T-cell (primary cell): ENCODE measurements around the gene MOB3C. TPM values are rescaled to one million over a fixed set of nuclear protein-coding genes. Genes with fewer than 3 reads are reported as not detected.

ENCODE experiments used
- ATAC-seq, 4 experiments: fragments of 200-7000 bp in 3 of 4; fragments of 150-1000 bp in 1 of 4; cut with Tn5 transposase; replicated peaks in 1 of 4; 1 replicate in 3 of 4; 2 replicates in 1 of 4; pipeline ENCODE4 v1.10.0; 2021; ENCODE audit warnings: moderate library complexity in 3 of 4, mild to moderate bottlenecking in 2 of 4, moderate number of reproducible peaks in 1 of 4
- CTCF ChIA-PET, 2 donors: fragments of 300-600 bp; sonication (Branson Sonifier 250); formaldehyde crosslinking; loops; one replicate each; lab custom pipeline; 2022; ENCODE audit warnings: antibody characterized with exemption in 2 of 2; lab: Charles Lee
- POLR2A ChIA-PET, 2 donors: fragments of 300-600 bp; sonication (Branson Sonifier 250); formaldehyde crosslinking; loops; one replicate each; lab custom pipeline; 2022; ENCODE audit warnings: antibody characterized with exemption in 2 of 2; lab: Charles Lee
- DNase-seq, 35 experiments: peaks; one replicate each; pipeline versions ENCODE4 v3.0.0 to v3.0.0-alpha.2; 2013 to 2023
- H3K27ac ChIP-seq: one replicate; pipeline ENCODE4 v1.5.1; 2013; ENCODE audit warnings: low read length
- H3K27me3 ChIP-seq, 2 experiments: replicated peaks in 1 of 2; 1 replicate in 1 of 2; 2 replicates in 1 of 2; pipeline versions ENCODE4 v1.6.1 to v1.7.0; 2013; ENCODE audit warnings: low read length in 1 of 2, mixed read lengths in 1 of 2; ENCODE audit not compliant: control insufficient read depth in 2 of 2, insufficient read depth in 2 of 2; ENCODE audit errors: extremely low read depth in 1 of 2
- H3K36me3 ChIP-seq, 2 donors: 1 replicate in 1 of 2; 2 replicates in 1 of 2; pipeline versions ENCODE4 v1.6.1 to v1.7.0; 2013; ENCODE audit warnings: low read length in 1 of 2; ENCODE audit not compliant: control insufficient read depth in 2 of 2, insufficient read depth in 1 of 2; ENCODE audit errors: extremely low read depth in 1 of 2
- H3K4me1 ChIP-seq, 2 experiments: 1 replicate in 1 of 2; 2 replicates in 1 of 2; pipeline versions ENCODE4 v1.6.1 to v1.7.0; 2013; ENCODE audit warnings: low read length in 2 of 2, mixed read lengths in 1 of 2; ENCODE audit not compliant: insufficient read depth in 2 of 2, control insufficient read depth in 1 of 2; ENCODE audit errors: extremely low read depth in 1 of 2
- H3K4me3 ChIP-seq, 2 donors: 1 replicate in 1 of 2; 2 replicates in 1 of 2; pipeline versions ENCODE4 v1.5.1 to v1.7.0; 2013; ENCODE audit warnings: mild to moderate bottlenecking in 2 of 2, low read length in 1 of 2, moderate library complexity in 1 of 2; ENCODE audit not compliant: control insufficient read depth in 1 of 2; ENCODE audit errors: extremely low read depth in 1 of 2
- H3K9me3 ChIP-seq: 2 replicates; pipeline ENCODE4 v1.7.0; 2013
- H3K27ac Mint-ChIP-seq, 2 donors: one replicate each; pipeline ENCODE4 v1.8.0; 2020 to 2021; ENCODE audit warnings: mild to moderate bottlenecking in 2 of 2, mixed read lengths in 2 of 2
- H3K27me3 Mint-ChIP-seq, 2 donors: one replicate each; pipeline ENCODE4 v1.8.0; 2021 to 2022; ENCODE audit warnings: mixed read lengths in 2 of 2
- H3K36me3 Mint-ChIP-seq: one replicate; pipeline ENCODE4 v1.8.0; 2021; ENCODE audit warnings: mixed read lengths
- H3K4me1 Mint-ChIP-seq, 3 donors: one replicate each; pipeline ENCODE4 v1.8.0; 2020 to 2022; ENCODE audit warnings: mixed read lengths in 3 of 3, mild to moderate bottlenecking in 1 of 3
- H3K4me3 Mint-ChIP-seq, 3 donors: one replicate each; pipeline ENCODE4 v1.8.0; 2020 to 2022; ENCODE audit warnings: mild to moderate bottlenecking in 3 of 3, mixed read lengths in 3 of 3, moderate library complexity in 3 of 3
- H3K9me3 Mint-ChIP-seq, 3 donors: one replicate each; pipeline ENCODE4 v1.8.0; 2020 to 2022; ENCODE audit warnings: mixed read lengths in 3 of 3
- WGBS: methylation state at CpG from one replicate; pipeline ENCODE4 v1.1.5; 2013; ENCODE audit warnings: missing lambda C conversion rate; ENCODE audit not compliant: insufficient coverage; 5-methylcytosine and 5-hydroxymethylcytosine counted together
- total RNA-seq, 35 experiments: library from RNA in 6 of 35; stranded (reverse) in 6 of 35; fragments of 120-200 nt in 1 of 35; gene quantifications; one replicate each; pipeline versions ENCODE4 v1.2.1 to v1.2.4 and lab custom pipeline; 2013 to 2026

The MOB3C gene
- total RNA-seq, 5 donors from 2014 or later (not counting 1 experiment from before 2014, with no cell fraction given), result 13.2 to 29.6 (median 24.6) TPM

DNA sequence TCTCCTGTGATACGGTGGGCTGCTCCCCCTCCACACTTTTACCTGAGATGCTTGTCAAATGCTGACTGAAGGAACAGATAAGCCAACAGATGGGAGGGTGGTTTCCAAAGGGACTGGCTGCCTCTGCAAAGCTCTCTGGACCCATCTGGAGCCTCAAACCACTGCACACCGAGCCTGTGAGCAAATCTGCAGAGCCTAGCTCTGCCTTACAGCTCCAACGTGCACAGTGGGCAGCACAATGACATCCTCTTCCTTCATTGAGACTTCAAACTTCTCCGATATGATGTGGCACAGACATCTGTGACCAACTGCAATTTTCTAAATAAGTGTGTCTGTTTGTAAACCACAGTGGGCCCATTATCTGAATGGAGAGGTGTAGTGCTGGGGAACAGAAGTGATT is 38.9 kb downstream of the MOB3C start:
- POLR2A ChIA-PET, result no interaction called here
- H3K4me3 ChIP-seq, result no peak overlapping the region

DNA sequence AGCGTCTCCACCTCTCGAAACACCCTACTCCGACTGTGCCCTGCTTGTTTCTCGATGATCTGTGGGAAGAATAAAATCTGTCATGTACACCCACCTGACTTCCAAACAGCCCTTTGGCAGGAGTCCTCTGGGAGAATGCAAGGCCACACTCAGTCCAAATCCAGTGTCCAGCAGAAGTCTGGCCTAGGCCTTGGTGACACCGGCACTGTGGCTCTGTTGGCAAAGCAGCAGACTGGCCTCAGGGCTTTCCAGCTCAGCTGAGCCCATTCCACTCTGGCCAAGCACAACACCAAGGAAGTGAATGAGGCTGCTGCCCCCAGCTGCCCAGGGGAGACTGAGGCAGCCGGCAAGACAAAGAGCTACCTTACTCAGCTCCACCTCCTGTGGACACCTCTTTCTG is 40.0 kb downstream of the MOB3C start:
- Histone ChIP-seq H3K27ac (no peak overlapping the region), H3K4me1 (peaks cover 0 to 5% of the 10 kb centered on the region in 2 experiments), H3K36me3 (peaks cover 17 to 58% of the 10 kb centered on the region in 2 donors), H3K9me3 (no peaks in the 10 kb centered on the region), H3K27me3 (no peaks in the 10 kb centered on the region), H3K4me3 (no peak overlapping the region)
- H3K27ac Mint-ChIP-seq, result no peak overlapping the region
- CTCF ChIA-PET, result no interaction called here
- peaks cover 56% of the 10 kb centered on the region for H3K36me3 Mint-ChIP-seq
- no peak for ATAC-seq
- H3K27me3 Mint-ChIP-seq, result no peaks in the 10 kb centered on the region
- H3K9me3 Mint-ChIP-seq, result no peaks in the 10 kb centered on the region
- peaks cover 10 to 14% (median 11%) of the 10 kb centered on the region in 3 donors for H3K4me1 Mint-ChIP-seq
- no peak overlapping the region for H3K4me3 Mint-ChIP-seq
- no peak for DNase-seq
- WGBS, result 100% methylated on average over 5 of the region's 6 CpGs
- POLR2A ChIA-PET, result no interaction called here

More for the DNA sequence above, 38.9 kb downstream of the MOB3C start:
- 100% methylated on average over 1 of the region's 4 CpGs for WGBS
- Mint-ChIP-seq H3K27ac (peak overlapping the region in 1 of 2 donors; percentile 34), H3K27me3 (no peaks in the 10 kb centered on the region), H3K36me3 (peaks cover 62% of the 10 kb centered on the region), H3K4me3 (no peak overlapping the region), H3K9me3 (no peaks in the 10 kb centered on the region), H3K4me1 (peaks cover 21 to 25% (median 22%) of the 10 kb centered on the region in 3 donors)
- peaks cover 17 to 64% of the 10 kb centered on the region in 2 donors for H3K36me3 ChIP-seq
- H3K27ac ChIP-seq, result no peak overlapping the region
- no peaks in the 10 kb centered on the region for H3K27me3 ChIP-seq
- H3K4me1 ChIP-seq, result peaks cover 0 to 8% of the 10 kb centered on the region in 2 experiments
- no peak for ATAC-seq
- H3K9me3 ChIP-seq, result no peaks in the 10 kb centered on the region
- CTCF ChIA-PET, result interaction anchor here in 1 of 2 donors (0.7 kb wide), 1 partner anchor 45 kb away, joined by 3 read pairs; no protein-coding TSS in a partner anchor
- no peak for DNase-seq

GRCh38 chr1:46575778-46576177 is 40.8 kb downstream of the MOB3C start:
- no peaks in the 10 kb centered on the region for H3K9me3 Mint-ChIP-seq
- no peak overlapping the region for H3K4me3 Mint-ChIP-seq
- no peaks in the 10 kb centered on the region for H3K27me3 Mint-ChIP-seq
- ChIA-PET CTCF (no interaction called here), POLR2A (interaction anchor here in 1 of 2 donors (0.5 kb wide), 1 partner anchor 52 kb away, joined by 6 read pairs; no protein-coding TSS in a partner anchor)
- H3K4me1 Mint-ChIP-seq, result peaks cover 4 to 8% (median 5%) of the 10 kb centered on the region in 3 donors
- H3K27ac Mint-ChIP-seq, result no peak overlapping the region
- Histone ChIP-seq H3K4me3 (no peak overlapping the region), H3K27me3 (no peaks in the 10 kb centered on the region), H3K4me1 (no peaks in the 10 kb centered on the region), H3K9me3 (no peaks in the 10 kb centered on the region), H3K27ac (no peak overlapping the region), H3K36me3 (peaks cover 17 to 57% of the 10 kb centered on the region in 2 donors)
- H3K36me3 Mint-ChIP-seq, result peaks cover 56% of the 10 kb centered on the region
- ATAC-seq (no peak), DNase-seq (no peak)
- 80% methylated on average over 1 of the region's 3 CpGs for WGBS

GRCh38 chr1:46575300-46575699 is 41.3 kb downstream of the MOB3C start:
- 96% methylated on average over 7 of the region's 12 CpGs for WGBS

DNA sequence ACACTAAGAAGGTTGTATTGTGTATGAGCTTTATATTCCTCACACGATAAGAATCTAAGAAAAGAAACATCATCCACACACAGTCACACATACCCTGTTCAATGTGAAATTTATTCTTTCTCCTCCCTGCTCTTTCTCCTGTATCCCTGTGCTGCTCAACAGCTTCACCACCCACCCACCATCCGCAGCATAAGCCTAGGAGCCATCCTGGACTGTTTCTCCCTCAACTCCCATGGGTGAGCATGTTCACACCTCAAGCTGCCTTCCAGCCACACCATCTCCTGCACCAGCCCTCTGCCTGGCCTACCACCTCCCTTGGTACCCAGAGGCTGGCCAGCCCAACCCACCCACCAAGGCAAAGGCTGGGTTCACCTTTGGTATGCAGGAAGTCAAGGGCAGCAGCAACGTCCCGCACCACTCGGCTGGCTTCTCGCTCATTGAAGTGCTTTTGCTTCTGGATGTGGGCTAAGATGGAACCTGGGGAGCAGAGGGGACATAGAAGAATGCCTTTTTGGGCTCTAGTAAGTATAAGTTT is 44.9 kb downstream of the MOB3C start:
- Mint-ChIP-seq H3K9me3 (no peaks in the 10 kb centered on the region), H3K4me3 (no peak overlapping the region), H3K36me3 (peaks cover 50% of the 10 kb centered on the region), H3K4me1 (no peaks in the 10 kb centered on the region), H3K27me3 (no peaks in the 10 kb centered on the region), H3K27ac (no peak overlapping the region)
- H3K36me3 ChIP-seq, result peaks cover 20 to 38% of the 10 kb centered on the region in 2 donors
- H3K27me3 ChIP-seq, result no peaks in the 10 kb centered on the region
- no peaks in the 10 kb centered on the region for H3K9me3 ChIP-seq
- H3K4me1 ChIP-seq, result no peaks in the 10 kb centered on the region
- ATAC-seq, result no peak
- no peak overlapping the region for H3K27ac ChIP-seq
- ChIA-PET CTCF (no interaction called here), POLR2A (interaction anchor here in 1 of 2 donors (0.6 kb wide), 1 partner anchor 363 kb away, joined by 3 read pairs; no protein-coding TSS in a partner anchor)
- DNase-seq, result no peak
- H3K4me3 ChIP-seq, result no peak overlapping the region
- 100% methylated on average over 1 of the region's 6 CpGs for WGBS

More at GRCh38 chr1:46575300-46575699, 41.3 kb downstream of the MOB3C start:
- H3K27ac Mint-ChIP-seq, result no peak overlapping the region
- DNase-seq (no peak), ATAC-seq (no peak)
- ChIA-PET POLR2A (no interaction called here), CTCF (no interaction called here)
- H3K4me3 ChIP-seq, result no peak overlapping the region
- H3K4me1 Mint-ChIP-seq, result peaks cover 0 to 3% (median under 1%) of the 10 kb centered on the region in 3 donors
- no peaks in the 10 kb centered on the region for H3K4me1 ChIP-seq
- no peaks in the 10 kb centered on the region for H3K27me3 Mint-ChIP-seq
- H3K9me3 ChIP-seq, result no peaks in the 10 kb centered on the region
- H3K9me3 Mint-ChIP-seq, result no peaks in the 10 kb centered on the region
- H3K36me3 ChIP-seq, result peaks cover 17 to 59% of the 10 kb centered on the region in 2 donors
- H3K27ac ChIP-seq, result no peak overlapping the region
- no peak overlapping the region for H3K4me3 Mint-ChIP-seq
- peaks cover 52% of the 10 kb centered on the region for H3K36me3 Mint-ChIP-seq
- no peaks in the 10 kb centered on the region for H3K27me3 ChIP-seq

GRCh38 chr1:46569884-46570725 is 46.5 kb downstream of the MOB3C start:
- 70% methylated on average over 3 of the region's 14 CpGs for whole genome bisulfite sequencing
- no peak overlapping the region for H3K4me3 Mint-ChIP-seq
- Histone ChIP-seq H3K9me3 (no peaks in the 10 kb centered on the region), H3K27ac (no peak overlapping the region), H3K27me3 (no peaks in the 10 kb centered on the region), H3K4me3 (no peak overlapping the region), H3K36me3 (peaks cover 12 to 28% of the 10 kb centered on the region in 2 donors), H3K4me1 (no peaks in the 10 kb centered on the region)
- H3K27ac Mint-ChIP-seq, result no peak overlapping the region
- DNase-seq (no peak), ATAC-seq (no peak)
- peaks cover 57% of the 10 kb centered on the region for H3K36me3 Mint-ChIP-seq
- ChIA-PET POLR2A (no interaction called here), CTCF (no interaction called here)
- no peaks in the 10 kb centered on the region for H3K4me1 Mint-ChIP-seq
- H3K27me3 Mint-ChIP-seq, result no peaks in the 10 kb centered on the region
- H3K9me3 Mint-ChIP-seq, result no peaks in the 10 kb centered on the region
